Body of pancreas (tissue), 4 donors: ENCODE data around the gene ROBO1. TPM values are rescaled to one million over a fixed set of nuclear protein-coding genes. Genes with fewer than 3 reads are reported as not detected.

Experiments
- ATAC-seq: fragments of 150-250 bp; one replicate; pipeline ENCODE4 v1.9.1; 2016
- DNase-seq, 4 donors: peaks; one replicate each; pipeline ENCODE4 v3.0.0-alpha.2; 2019
- H3K27ac ChIP-seq, 4 donors: fragments of 200-600 bp; sonication (generic); 1 replicate in 3 of 4; 2 replicates in 1 of 4; pipeline versions ENCODE4 v1.5.1 to v1.6.1; 2016 to 2019; ENCODE audit warnings: mild to moderate bottlenecking in 1 of 4, mixed read lengths in 1 of 4, moderate library complexity in 1 of 4
- H3K27me3 ChIP-seq, 2 donors: fragments of 200-600 bp; sonication (generic); one replicate each; pipeline ENCODE4 v1.6.0; 2016; ENCODE audit warnings: mild to moderate bottlenecking in 1 of 2
- H3K36me3 ChIP-seq, 2 donors: fragments of 200-600 bp; sonication (generic); replicated peaks in 1 of 2; 2 replicates each; pipeline ENCODE4 v1.5.1; 2016; ENCODE audit warnings: low read depth in 2 of 2; ENCODE audit not compliant: insufficient read depth in 1 of 2
- H3K4me1 ChIP-seq: fragments of 200-600 bp; sonication (generic); one replicate; pipeline ENCODE4 v1.6.0; 2016
- H3K4me3 ChIP-seq, 2 donors: fragments of 200-600 bp; sonication (generic); 1 replicate in 1 of 2; 2 replicates in 1 of 2; pipeline ENCODE4 v1.5.1; 2016 to 2019
- H3K9me3 ChIP-seq, 3 donors: fragments of 200-600 bp; sonication (generic); 1 replicate in 2 of 3; 2 replicates in 1 of 3; pipeline ENCODE4 v1.5.1; 2016
- POLR2A ChIP-seq, 3 donors: fragments of 450-650 bp; IDR thresholded peaks; one replicate each; pipeline ENCODE4 v1.6.1; 2016; ENCODE audit warnings: antibody characterized with exemption in 3 of 3, mild to moderate bottlenecking in 2 of 3
- WGBS, 2 donors: methylation state at CpG; one replicate each; pipeline ENCODE4 v1.1.5; 2017; 5-methylcytosine and 5-hydroxymethylcytosine counted together
- intact Hi-C: fragments of 100-400 bp; cut with DNase I; formaldehyde crosslinking; loops from one replicate; pipeline ENCODE4 v1.15.1; 2023
- total RNA-seq, 2 donors: library from RNA; depleted of rRNA; stranded (reverse); fragments of >200 nt; gene quantifications; one replicate each; pipeline ENCODE4 v1.1.0, GENCODE V29; 2016
- TF ChIP-seq, protein P1 (sequence below), 7 experiments: fragments of 450-650 bp in 4 of 7; fragments of 200-600 bp in 3 of 7; sonication (generic) in 3 of 7; IDR thresholded peaks; one replicate each; pipeline ENCODE4 v1.5.1; 2016 to 2019; ENCODE audit warnings: antibody characterized with exemption in 7 of 7

The ROBO1 gene
- total RNA-seq, result 1 to 10 TPM; 3.9 to 9.9 TPM

DNA sequence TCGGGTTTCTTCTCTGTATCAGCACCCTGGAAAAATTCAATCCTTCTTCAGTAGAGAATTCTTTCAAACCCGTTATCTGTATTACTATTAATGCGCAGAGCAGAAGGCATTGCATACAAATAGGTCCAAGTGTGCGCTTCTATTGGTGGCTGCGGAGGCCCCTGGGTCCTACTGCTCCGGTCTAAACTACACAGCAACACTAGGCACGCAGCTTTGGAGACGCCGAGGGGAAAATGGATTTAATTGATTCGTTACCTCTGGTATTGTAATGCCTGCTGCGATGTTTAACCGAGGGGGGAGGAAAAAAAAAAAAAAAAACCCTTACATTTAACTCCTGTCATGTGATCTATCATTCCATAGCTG lies at the start of gene ROBO1:
ROBO1 (minus strand) TSS at position 94 of the 363 bp plus-strand sequence.
- Histone ChIP-seq H3K27me3 (no peaks in the 10 kb centered on the region), H3K36me3 (no peaks in the 10 kb centered on the region), H3K27ac (no peak within 1 kb of the TSS), H3K4me1 (peaks cover 4% of the 10 kb centered on the region), H3K9me3 (no peaks in the 10 kb centered on the region), H3K4me3 (no peak within 1 kb of the TSS)
- no peak for ATAC-seq
- DNase-seq, result no peak
- TF ChIP-seq, protein P1, sequence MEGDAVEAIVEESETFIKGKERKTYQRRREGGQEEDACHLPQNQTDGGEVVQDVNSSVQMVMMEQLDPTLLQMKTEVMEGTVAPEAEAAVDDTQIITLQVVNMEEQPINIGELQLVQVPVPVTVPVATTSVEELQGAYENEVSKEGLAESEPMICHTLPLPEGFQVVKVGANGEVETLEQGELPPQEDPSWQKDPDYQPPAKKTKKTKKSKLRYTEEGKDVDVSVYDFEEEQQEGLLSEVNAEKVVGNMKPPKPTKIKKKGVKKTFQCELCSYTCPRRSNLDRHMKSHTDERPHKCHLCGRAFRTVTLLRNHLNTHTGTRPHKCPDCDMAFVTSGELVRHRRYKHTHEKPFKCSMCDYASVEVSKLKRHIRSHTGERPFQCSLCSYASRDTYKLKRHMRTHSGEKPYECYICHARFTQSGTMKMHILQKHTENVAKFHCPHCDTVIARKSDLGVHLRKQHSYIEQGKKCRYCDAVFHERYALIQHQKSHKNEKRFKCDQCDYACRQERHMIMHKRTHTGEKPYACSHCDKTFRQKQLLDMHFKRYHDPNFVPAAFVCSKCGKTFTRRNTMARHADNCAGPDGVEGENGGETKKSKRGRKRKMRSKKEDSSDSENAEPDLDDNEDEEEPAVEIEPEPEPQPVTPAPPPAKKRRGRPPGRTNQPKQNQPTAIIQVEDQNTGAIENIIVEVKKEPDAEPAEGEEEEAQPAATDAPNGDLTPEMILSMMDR (IDR thresholded peaks at IDR 0.05), result no peak
- no peak for TF ChIP-seq POLR2A (IDR thresholded peaks at IDR 0.05)
- intact Hi-C loops, result no loop called here
- 0 to 1% methylated on average over 12 of the region's 12 CpGs for WGBS, 2 donors

DNA sequence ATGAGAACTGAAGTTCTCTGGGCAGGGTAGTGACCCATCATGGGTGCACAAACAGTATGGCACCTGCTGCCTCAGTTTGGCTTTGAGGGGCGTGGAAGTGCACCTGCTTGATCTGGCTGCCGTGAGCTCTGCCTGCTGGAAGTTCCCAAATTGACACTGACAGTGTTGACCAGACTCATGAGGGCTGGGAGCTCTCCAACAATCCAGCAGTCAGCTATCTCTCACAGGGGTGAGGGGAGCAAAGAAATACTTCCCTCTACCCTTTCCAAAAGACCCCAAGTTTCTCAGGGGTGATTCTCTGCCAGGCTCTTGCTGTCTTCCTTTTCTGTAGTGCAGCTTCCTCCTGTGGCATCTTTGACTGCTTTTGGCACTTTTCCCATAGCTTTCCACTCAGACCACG lies 49.4 kb upstream of the ROBO1 start:
- ATAC-seq, result no peak

DNA sequence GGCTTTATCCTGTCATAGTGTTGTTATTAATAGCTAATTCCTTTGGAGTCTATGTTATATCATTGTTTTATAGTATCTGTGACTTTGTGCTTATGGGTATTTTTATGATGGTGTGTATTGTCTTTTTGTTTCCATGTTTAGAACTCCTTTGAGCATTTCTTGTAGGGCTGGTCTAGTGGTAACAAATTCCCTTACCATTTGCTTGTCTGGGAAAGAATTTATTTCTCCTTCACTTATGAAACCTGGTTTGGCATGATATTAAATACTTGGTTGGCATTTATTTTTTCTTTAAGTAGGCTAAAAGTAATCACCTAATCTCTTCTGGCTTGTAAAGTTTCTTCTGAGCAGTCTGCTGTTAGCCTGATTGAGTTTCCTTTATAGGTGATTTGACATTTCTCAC lies 47.7 kb upstream of the ROBO1 start:
- Histone ChIP-seq H3K36me3 (no peaks in the 10 kb centered on the region), H3K27me3 (no peaks in the 10 kb centered on the region), H3K4me1 (no peaks in the 10 kb centered on the region), H3K4me3 (no peak overlapping the region), H3K27ac (no peak overlapping the region), H3K9me3 (no peaks in the 10 kb centered on the region)
- ATAC-seq, result no peak
- TF ChIP-seq POLR2A (IDR thresholded peaks at IDR 0.05), result no peak
- TF ChIP-seq, protein P1 (IDR thresholded peaks at IDR 0.05), result no peak
- intact Hi-C loops, result no loop called here
- no peak for DNase-seq

More for the DNA sequence above, 49.4 kb upstream of the ROBO1 start:
- no peak overlapping the region for H3K27ac ChIP-seq
- 26 to 61% methylated on average over 3 of the region's 3 CpGs for WGBS, 2 donors
- H3K4me1 ChIP-seq, result no peaks in the 10 kb centered on the region
- DNase-seq, result no peak
- intact Hi-C loops, result no loop called here
- H3K27me3 ChIP-seq, result no peaks in the 10 kb centered on the region
- H3K36me3 ChIP-seq, result no peaks in the 10 kb centered on the region
- TF ChIP-seq POLR2A (IDR thresholded peaks at IDR 0.05), result no peak
- TF ChIP-seq, protein P1 (IDR thresholded peaks at IDR 0.05), result no peak
- no peak overlapping the region for H3K4me3 ChIP-seq
- H3K9me3 ChIP-seq, result no peaks in the 10 kb centered on the region

DNA sequence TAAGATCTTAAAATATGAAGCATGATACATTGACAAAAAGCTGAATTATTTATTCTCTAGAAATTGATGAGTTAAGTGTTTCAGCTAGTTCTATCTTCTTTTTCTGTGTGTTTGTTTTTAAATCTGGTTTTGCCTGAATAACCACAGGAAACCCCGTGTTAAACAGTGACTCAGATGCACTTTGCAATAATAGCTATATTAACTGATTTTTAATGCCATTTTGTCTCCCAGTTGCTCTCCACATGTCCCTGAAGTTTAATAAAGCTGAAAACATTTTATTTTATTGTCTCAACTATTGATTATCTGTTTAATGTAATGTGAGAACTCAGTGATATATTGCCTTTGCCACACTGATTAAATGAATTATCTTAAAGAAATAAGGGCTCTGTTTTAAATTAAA lies 42.8 kb upstream of the ROBO1 start:
- DNase-seq (no peak), ATAC-seq (no peak)
- no peaks in the 10 kb centered on the region for H3K36me3 ChIP-seq
- no peaks in the 10 kb centered on the region for H3K4me1 ChIP-seq
- no peaks in the 10 kb centered on the region for H3K9me3 ChIP-seq
- no peak for TF ChIP-seq POLR2A (IDR thresholded peaks at IDR 0.05)
- TF ChIP-seq, protein P1 (IDR thresholded peaks at IDR 0.05), result no peak
- H3K4me3 ChIP-seq, result no peak overlapping the region
- 10 to 19% methylated on average over 1 of the region's 1 CpG for WGBS, 2 donors
- H3K27ac ChIP-seq, result no peak overlapping the region
- intact Hi-C loops, result no loop called here
- no peaks in the 10 kb centered on the region for H3K27me3 ChIP-seq

DNA sequence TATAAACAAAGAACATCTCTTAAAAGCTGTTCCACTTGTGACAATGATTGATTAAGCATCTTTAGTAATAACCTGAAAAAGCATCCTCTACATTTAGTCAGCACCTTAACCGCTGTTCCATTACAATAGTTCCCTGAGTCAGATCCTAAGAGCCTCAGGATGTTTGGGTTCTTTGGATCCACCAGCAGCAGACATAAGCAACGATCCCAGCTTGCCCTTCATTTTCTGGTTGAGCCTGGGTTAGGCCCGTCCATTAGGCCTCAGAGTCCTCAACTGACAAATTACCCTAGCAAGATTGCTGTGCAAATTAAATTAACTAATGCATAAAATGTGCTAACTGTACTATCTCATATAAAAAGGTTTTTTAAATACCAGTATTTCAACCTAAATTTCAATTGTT lies 42.3 kb upstream of the ROBO1 start:
- no peak overlapping the region for H3K4me3 ChIP-seq
- no peaks in the 10 kb centered on the region for H3K36me3 ChIP-seq
- no peak for TF ChIP-seq POLR2A (IDR thresholded peaks at IDR 0.05)
- TF ChIP-seq, protein P1 (IDR thresholded peaks at IDR 0.05), result no peak
- H3K4me1 ChIP-seq, result no peaks in the 10 kb centered on the region
- no peaks in the 10 kb centered on the region for H3K27me3 ChIP-seq
- H3K9me3 ChIP-seq, result no peaks in the 10 kb centered on the region
- no peak overlapping the region for H3K27ac ChIP-seq
- no peak for DNase-seq
- WGBS, 2 donors, result 59 to 74% methylated on average over 3 of the region's 3 CpGs
- no peak for ATAC-seq
- intact Hi-C loops, result no loop called here
